Activated naive CD4-positive, alpha-beta T cell treated with Interleukin-2 at 50 U/mL for 16 hours (primary cell): ENCODE data around the gene CFAP65.

Experiments
- DNase-seq: peaks from one replicate; pipeline ENCODE4 v3.0.0-alpha.2; 2020

CFAP65 gene

DNA sequence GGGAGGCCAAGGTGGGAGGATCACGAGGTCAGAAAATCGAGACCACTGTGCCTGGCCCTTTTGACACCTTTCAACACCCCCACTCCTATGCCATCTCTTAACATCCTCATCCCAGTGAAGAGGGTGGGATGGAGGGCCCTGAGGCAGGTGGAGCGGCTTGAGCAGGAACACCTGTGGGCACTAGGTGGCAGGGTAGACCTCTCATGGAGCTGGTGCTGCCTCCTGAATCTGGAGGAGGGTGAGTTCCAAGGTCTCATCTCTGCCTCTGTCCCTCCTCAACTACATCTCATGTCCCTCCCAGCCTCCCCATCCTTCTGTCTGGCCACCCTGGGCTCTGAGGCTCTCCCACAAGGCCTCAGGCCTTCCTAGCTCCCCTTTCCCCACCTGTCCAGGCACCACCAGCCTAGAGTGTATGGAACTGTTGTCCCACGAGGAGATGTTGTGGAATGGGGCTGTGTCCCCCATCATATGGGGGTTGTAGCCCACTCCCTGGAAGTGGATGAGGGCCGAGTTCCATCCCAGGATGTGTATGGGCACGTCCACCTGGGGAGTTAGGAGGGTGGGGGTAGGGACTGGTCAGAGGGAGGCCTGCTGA is 31.1 kb downstream of the CFAP65 start:
- DNase-seq, result no peak

- no peak for DNase-seq
These were observed 32.0 kb downstream of the CFAP65 start for GRCh38 chr2:219009294-219009693.

- no peak for DNase-seq
These were observed 37.3 kb downstream of the CFAP65 start for GRCh38 chr2:219003979-219004378.

DNA sequence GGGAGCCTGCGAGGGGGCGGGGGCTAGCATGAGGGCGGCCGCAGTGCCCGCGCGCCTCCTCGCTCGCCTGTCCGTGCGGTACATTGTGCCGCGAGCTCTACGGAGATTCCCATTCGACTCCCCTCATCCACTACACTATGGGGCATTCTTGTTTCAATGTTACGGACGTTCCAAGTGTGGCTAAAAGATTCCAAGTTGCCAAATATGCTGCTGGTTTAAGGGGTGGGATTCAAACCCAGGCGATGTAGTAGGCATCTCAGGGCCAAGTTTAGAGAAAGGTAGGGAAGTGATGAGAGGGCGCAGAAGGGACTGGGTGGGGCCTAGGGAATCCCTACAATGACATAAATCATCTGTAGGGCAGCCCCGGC is 38.1 kb downstream of the CFAP65 start:
- DNase-seq, result no peak

GRCh38 chr2:219002395-219003266 is 38.7 kb downstream of the CFAP65 start:
- peak; percentile 59 for DNase-seq

- DNase-seq, result peak; percentile 47
These were observed 39.5 kb downstream of the CFAP65 start for GRCh38 chr2:219001577-219002394.

GRCh38 chr2:219001100-219001576 is 40.2 kb downstream of the CFAP65 start:
- no peak for DNase-seq

GRCh38 chr2:219000569-219000960 is 40.8 kb downstream of the CFAP65 start:
- DNase-seq, result no peak

DNA sequence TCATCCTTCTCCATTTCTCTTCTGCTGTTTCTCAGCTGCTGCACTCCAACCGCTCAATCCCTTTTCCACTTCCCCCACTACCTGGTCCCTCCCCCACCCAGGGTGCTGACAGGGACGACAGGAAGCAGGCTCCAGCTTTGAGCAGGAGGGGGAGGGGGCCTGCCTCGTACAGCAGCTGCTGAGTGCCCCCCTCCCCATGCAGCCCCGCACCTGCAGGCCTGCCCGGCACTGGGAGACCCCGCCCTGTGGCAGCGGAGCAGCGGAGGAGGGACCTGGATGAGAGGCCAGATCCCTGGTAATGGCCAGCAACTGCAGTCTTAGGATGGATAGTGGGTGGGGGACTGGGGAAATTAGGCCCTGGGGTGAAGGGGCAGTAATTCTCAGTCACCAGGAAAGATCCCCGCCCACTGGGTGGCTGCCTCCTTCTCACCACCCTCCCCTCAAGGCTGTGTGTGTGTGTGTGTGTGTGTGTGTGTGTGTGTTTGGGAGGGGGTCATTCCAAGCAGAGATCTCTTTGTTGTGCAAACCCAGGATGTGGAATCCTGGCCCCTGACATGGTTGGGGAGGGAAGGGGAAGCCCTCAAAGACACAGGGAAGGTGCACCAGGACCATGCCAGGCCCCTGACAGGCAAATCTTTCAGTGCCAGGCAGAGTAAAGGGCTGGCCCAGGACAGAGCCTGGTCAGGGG is 41.3 kb downstream of the CFAP65 start:
- DNase-seq, result no peak

DNA sequence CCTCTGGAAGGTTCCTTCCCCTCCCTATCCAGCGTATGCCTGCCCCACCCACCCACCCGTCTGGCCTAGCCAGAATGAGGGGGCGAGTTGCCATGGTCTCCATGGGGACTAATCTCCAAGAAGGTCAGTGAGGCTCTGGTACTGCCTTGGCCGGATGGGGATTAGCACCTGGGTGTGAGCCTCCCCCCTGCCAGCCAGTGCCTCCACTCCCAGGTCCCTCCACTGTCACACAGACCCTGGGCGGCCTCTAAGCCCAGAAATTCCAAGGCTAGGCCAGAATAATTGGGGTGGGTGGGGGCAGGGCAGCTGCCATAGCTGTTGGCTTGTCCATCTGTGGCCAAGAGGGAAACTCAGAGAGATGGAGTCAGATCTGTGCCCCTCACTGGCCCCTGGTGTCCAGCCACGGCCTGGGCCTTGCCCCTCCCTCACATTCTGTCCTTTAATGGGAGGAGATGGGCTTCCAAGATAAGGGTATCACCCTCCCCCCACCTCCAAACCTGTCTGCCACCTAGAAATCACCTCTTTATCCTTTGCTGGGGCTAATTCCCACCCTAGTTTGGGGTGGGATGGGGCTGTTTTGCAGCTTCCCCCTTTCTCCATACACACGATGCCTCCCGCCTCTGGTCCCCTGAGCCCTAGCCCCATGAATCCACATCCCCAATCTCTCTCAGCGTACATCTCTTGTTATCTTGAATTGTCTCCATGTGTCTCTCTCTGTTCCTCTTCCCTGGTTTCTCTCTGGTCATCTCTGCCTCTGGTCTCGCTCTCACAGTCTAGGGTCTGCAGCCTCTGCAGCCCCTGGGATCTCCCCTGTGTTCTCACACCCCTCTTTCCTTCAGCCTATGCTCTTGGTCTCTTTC is 42.1 kb downstream of the CFAP65 start:
- DNase-seq, result no peak

GRCh38 chr2:218998414-218999002 is 42.8 kb downstream of the CFAP65 start:
- DNase-seq, result no peak

- DNase-seq, result no peak
These were observed 43.6 kb downstream of the CFAP65 start for GRCh38 chr2:218997731-218998130.

DNA sequence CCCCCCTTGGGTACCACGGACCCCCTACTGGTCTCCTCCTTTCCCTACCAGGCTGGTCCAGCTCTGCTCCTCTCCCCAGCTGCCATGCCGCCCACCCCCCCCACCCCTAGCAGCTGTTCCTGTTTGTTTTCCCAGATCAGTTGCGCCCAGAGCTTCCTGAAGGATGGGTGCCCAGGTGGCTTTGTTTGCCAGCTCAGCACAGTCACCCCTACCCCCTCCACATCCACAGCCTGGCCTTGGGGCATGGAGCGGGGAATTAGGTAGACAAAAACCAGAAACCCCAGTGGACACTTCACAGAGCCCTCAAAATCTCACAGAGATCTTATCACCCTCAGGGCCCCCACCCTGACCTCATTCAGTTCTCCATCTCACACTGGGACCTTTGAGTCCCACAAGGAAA is 44.4 kb downstream of the CFAP65 start:
- no peak for DNase-seq

DNA sequence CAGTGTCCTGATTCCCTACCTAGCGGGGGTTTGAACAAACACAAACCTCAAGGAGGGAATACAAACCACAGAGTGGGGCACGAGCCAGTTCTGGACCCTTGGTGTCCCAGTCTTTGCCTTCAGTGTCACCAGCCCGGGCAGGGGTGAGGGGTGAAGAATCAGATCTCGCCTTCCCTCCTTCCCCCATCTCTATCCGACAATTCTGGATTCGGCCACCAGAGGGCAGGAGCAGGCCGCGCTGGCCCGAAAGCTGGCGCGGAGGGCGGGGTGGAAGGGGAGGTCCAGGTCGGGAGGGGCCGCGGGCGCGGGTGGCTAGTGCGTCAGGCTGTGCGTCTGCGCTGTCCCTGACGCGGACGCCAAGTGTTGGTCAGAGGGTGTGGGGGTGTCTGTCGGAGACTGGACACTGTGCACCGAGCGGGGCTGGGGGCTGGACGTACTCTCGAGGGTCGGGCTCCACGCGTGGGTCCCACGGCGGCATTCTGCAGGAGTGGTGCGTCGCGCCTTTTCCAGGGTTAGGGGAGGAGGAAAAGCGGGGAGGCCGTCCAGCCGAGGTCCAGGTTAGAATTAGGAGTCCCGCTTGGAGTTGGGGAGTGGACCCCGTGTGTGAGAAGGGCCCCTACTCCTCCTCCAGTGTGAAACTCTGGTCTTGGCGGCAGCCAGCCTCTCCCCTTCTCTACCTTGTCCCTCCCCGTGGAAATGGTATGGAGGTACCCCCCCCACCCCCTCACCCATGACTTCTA is 45.2 kb downstream of the CFAP65 start:
- peak; percentile 85 for DNase-seq

DNA sequence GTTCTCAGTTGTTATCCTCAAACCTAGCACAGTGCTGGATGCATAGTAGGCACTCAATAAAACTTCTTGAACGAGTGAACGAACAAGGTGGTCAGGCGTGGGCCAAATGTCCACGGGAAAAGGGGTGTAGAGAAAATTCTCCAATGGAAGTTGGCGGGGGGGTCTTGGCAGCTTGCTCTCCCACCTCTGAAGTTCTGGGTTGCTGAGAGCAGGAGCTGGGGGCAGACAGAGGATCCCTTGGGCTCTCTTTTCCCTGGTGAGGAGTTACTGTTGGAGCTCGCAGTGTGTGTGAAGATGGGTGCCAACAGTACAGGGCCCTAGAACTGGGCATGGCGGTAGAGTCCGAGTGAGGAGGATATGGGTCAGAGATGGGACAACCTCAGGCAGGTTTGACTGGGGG is 45.8 kb downstream of the CFAP65 start:
- no peak for DNase-seq

GRCh38 chr2:218993345-218994315 is 47.7 kb downstream of the CFAP65 start, which contains the start of gene CRYBA2:
TSS of gene CRYBA2 (minus strand) at chr2:218993422. CDS start at chr2:218993176, 246 bp downstream.
- DNase-seq, result peak; percentile 23

- no peak for DNase-seq
These were observed 48.5 kb downstream of the CFAP65 start for GRCh38 chr2:218992703-218993344.

GRCh38 chr2:218992196-218992595 is 49.1 kb downstream of the CFAP65 start:
- DNase-seq, result no peak

- no peak for DNase-seq
These were observed 49.6 kb downstream of the CFAP65 start for GRCh38 chr2:218991674-218992168.
